CD14-positive monocyte (primary cell): ENCODE results near the gene CPA1. TPM values are rescaled to one million over a fixed set of nuclear protein-coding genes. Genes with fewer than 3 reads are reported as not detected.

Source experiments
- DNase-seq, 3 donors: peaks; one replicate each; pipeline ENCODE4 v3.0.0-alpha.2; 2011 to 2022
- H2AFZ ChIP-seq: 2 replicates; pipeline ENCODE4 v1.6.0; 2012; ENCODE audit warnings: mild to moderate bottlenecking, low read depth, low read length, inconsistent platforms; ENCODE audit not compliant: insufficient read depth, poor library complexity, severe bottlenecking
- H3K27ac ChIP-seq, 2 donors: 1 replicate in 1 of 2; 2 replicates in 1 of 2; pipeline ENCODE4 v1.5.1; 2012 to 2013; ENCODE audit warnings: low read length in 2 of 2, control low read depth in 1 of 2, inconsistent platforms in 1 of 2, low read depth in 1 of 2, mild to moderate bottlenecking in 1 of 2
- H3K27me3 ChIP-seq, 2 donors: one replicate each; pipeline versions ENCODE4 v1.6.0 to v1.6.1; 2011 to 2013; ENCODE audit warnings: low read length in 2 of 2; ENCODE audit not compliant: control insufficient read depth in 2 of 2, insufficient read depth in 2 of 2
- H3K36me3 ChIP-seq, 2 donors: replicated peaks in 1 of 2; 1 replicate in 1 of 2; 2 replicates in 1 of 2; pipeline versions ENCODE4 v1.5.1 to v1.6.1; 2012 to 2013; ENCODE audit warnings: low read length in 2 of 2, control low read depth in 1 of 2, inconsistent platforms in 1 of 2, mild to moderate bottlenecking in 1 of 2; ENCODE audit not compliant: insufficient read depth in 2 of 2, control insufficient read depth in 1 of 2
- H3K4me1 ChIP-seq, 2 donors: 1 replicate in 1 of 2; 2 replicates in 1 of 2; pipeline versions ENCODE4 v1.5.1 to v1.6.1; 2012 to 2013; ENCODE audit warnings: low read length in 2 of 2, control low read depth in 1 of 2, inconsistent platforms in 1 of 2, mild to moderate bottlenecking in 1 of 2, moderate library complexity in 1 of 2; ENCODE audit not compliant: insufficient read depth in 2 of 2, control insufficient read depth in 1 of 2
- H3K4me2 ChIP-seq: replicated peaks from 2 replicates; pipeline ENCODE3; 2012; ENCODE audit warnings: low read length, moderate library complexity, mild to moderate bottlenecking; ENCODE audit not compliant: poor library complexity, severe bottlenecking; ENCODE audit errors: extremely low read depth
- H3K4me3 ChIP-seq, 3 experiments: fragments of 200-600 bp in 1 of 3; sonication (generic) in 1 of 3; replicated peaks in 1 of 3; 1 replicate in 2 of 3; 2 replicates in 1 of 3; pipeline ENCODE4 v1.5.1; 2011 to 2013; ENCODE audit warnings: low read length in 3 of 3, mild to moderate bottlenecking in 3 of 3, control low read depth in 2 of 3, low read depth in 2 of 3, inconsistent platforms in 1 of 3, moderate library complexity in 1 of 3
- H3K79me2 ChIP-seq: 2 replicates; pipeline ENCODE4 v1.6.0; 2012; ENCODE audit warnings: mild to moderate bottlenecking, control low read depth, inconsistent platforms, low read length, moderate library complexity; ENCODE audit not compliant: insufficient read depth
- H3K9ac ChIP-seq: 2 replicates; pipeline ENCODE4 v1.6.0; 2017; ENCODE audit warnings: low read length, mild to moderate bottlenecking; ENCODE audit not compliant: insufficient read depth, poor library complexity, severe bottlenecking
- H3K9me3 ChIP-seq, 2 donors: replicated peaks in 1 of 2; 1 replicate in 1 of 2; 2 replicates in 1 of 2; pipeline versions ENCODE4 v1.5.1 to v1.6.1; 2012 to 2013; ENCODE audit warnings: low read length in 2 of 2, control low read depth in 1 of 2; ENCODE audit not compliant: control insufficient read depth in 1 of 2, insufficient read depth in 1 of 2
- H4K20me1 ChIP-seq: 2 replicates; pipeline ENCODE4 v1.6.0; 2012; ENCODE audit warnings: mild to moderate bottlenecking, low read length, control low read depth, moderate library complexity; ENCODE audit not compliant: insufficient read depth
- H3K27ac Mint-ChIP-seq, 7 donors: one replicate each; pipeline ENCODE4 v1.8.0; 2020; ENCODE audit warnings: mild to moderate bottlenecking in 7 of 7, mixed read lengths in 7 of 7, moderate library complexity in 6 of 7, inconsistent platforms in 2 of 7
- H3K27me3 Mint-ChIP-seq, 3 donors: one replicate each; pipeline ENCODE4 v1.8.0; 2021 to 2022; ENCODE audit warnings: low read depth in 3 of 3, mild to moderate bottlenecking in 3 of 3, mixed read lengths in 3 of 3, moderate library complexity in 3 of 3, inconsistent platforms in 1 of 3
- H3K36me3 Mint-ChIP-seq, 2 donors: one replicate each; pipeline ENCODE4 v1.8.0; 2020; ENCODE audit warnings: mixed read lengths in 2 of 2, inconsistent platforms in 1 of 2, mild to moderate bottlenecking in 1 of 2
- H3K4me1 Mint-ChIP-seq: one replicate; pipeline ENCODE4 v1.8.0; 2020; ENCODE audit warnings: mild to moderate bottlenecking, mixed read lengths
- H3K4me3 Mint-ChIP-seq, 2 donors: one replicate each; pipeline ENCODE4 v1.8.0; 2020; ENCODE audit warnings: mild to moderate bottlenecking in 2 of 2, mixed read lengths in 2 of 2, moderate library complexity in 1 of 2
- H3K9me3 Mint-ChIP-seq, 7 donors: one replicate each; pipeline ENCODE4 v1.8.0; 2020 to 2022; ENCODE audit warnings: mixed read lengths in 7 of 7, mild to moderate bottlenecking in 6 of 7, moderate library complexity in 6 of 7, inconsistent platforms in 2 of 7
- CTCF ChIP-seq: fragments of 200-600 bp; IDR thresholded peaks from one replicate; pipeline ENCODE4 v1.8.0; 2022; ENCODE audit warnings: antibody characterized with exemption, mild to moderate bottlenecking
- WGBS: methylation state at CpG from one replicate; pipeline ENCODE4 v1.1.5; 2013; ENCODE audit warnings: missing lambda C conversion rate; ENCODE audit not compliant: insufficient coverage; 5-methylcytosine and 5-hydroxymethylcytosine counted together
- intact Hi-C, 2 donors: fragments of 100-400 bp; cut with micrococcal nuclease; formaldehyde crosslinking; loops; one replicate each; pipeline versions ENCODE4 v1.15.0 to v1.15.1; 2023
- polyA plus RNA-seq, 3 donors: library from polyadenylated mRNA; depleted of rRNA in 1 of 3; unstranded in 2 of 3; stranded (reverse) in 1 of 3; fragments of 300-500 nt in 2 of 3; fragments of >200 nt in 1 of 3; fragmentation: Illumina TruSeq in 2 of 3; gene quantifications; 1 replicate in 2 of 3; 2 replicates in 1 of 3; pipeline ENCODE4 v1.2.3, GENCODE V29; 2012 to 2021

Gene CPA1
- polyA plus RNA-seq, 3 donors = not detected

- H2AFZ ChIP-seq = peak overlapping the region; percentile 62
These were observed 11.1 kb upstream of the CPA1 start for GRCh38 chr7:130369110-130369711.

More at GRCh38 chr7:130369110-130369711, 11.1 kb upstream of the CPA1 start:
- Histone ChIP-seq H3K27me3 (no peaks in the 10 kb centered on the region), H4K20me1 (no peaks in the 10 kb centered on the region), H3K9ac (no peak overlapping the region), H3K36me3 (no peaks in the 10 kb centered on the region), H3K4me3 (peak overlapping the region in 1 of 3 experiments; percentile 21), H3K4me2 (peak overlapping the region; percentile 41), H3K27ac (peak overlapping the region in 1 of 2 donors; percentile 34), H3K79me2 (no peaks in the 10 kb centered on the region), H3K9me3 (no peaks in the 10 kb centered on the region), H3K4me1 (peaks cover 9 to 12% of the 10 kb centered on the region in 2 donors)
- TF ChIP-seq CTCF = no peak
- Mint-ChIP-seq H3K4me3 (peak overlapping the region; percentile 56 to 93), H3K4me1 (peaks cover 12% of the 10 kb centered on the region), H3K27me3 (peaks cover 2 to 4% (median 3%) of the 10 kb centered on the region in 3 donors), H3K36me3 (no peaks in the 10 kb centered on the region), H3K27ac (peak overlapping the region in 3 of 7 donors; percentile 0 to 45 (median 12)), H3K9me3 (peaks cover 0 to 4% (median 0%) of the 10 kb centered on the region in 7 donors)
- WGBS = 21% methylated on average over 9 of the region's 10 CpGs
- DNase-seq = peak; percentile 24 to 65 (median 28)
- intact Hi-C loops = no loop called here
